ENCODE results near the gene CNTN4. TPM values are rescaled to one million over a fixed set of nuclear protein-coding genes. Genes with fewer than 3 reads are reported as not detected.

CNTN4 gene
- total RNA-seq, 1 donor from 2014 or later = 16.5 TPM

GRCh38 chr3:2967871-2968270 lies 869.2 kb downstream of the CNTN4 start:
- TF ChIP-seq, protein P1, sequence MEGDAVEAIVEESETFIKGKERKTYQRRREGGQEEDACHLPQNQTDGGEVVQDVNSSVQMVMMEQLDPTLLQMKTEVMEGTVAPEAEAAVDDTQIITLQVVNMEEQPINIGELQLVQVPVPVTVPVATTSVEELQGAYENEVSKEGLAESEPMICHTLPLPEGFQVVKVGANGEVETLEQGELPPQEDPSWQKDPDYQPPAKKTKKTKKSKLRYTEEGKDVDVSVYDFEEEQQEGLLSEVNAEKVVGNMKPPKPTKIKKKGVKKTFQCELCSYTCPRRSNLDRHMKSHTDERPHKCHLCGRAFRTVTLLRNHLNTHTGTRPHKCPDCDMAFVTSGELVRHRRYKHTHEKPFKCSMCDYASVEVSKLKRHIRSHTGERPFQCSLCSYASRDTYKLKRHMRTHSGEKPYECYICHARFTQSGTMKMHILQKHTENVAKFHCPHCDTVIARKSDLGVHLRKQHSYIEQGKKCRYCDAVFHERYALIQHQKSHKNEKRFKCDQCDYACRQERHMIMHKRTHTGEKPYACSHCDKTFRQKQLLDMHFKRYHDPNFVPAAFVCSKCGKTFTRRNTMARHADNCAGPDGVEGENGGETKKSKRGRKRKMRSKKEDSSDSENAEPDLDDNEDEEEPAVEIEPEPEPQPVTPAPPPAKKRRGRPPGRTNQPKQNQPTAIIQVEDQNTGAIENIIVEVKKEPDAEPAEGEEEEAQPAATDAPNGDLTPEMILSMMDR (IDR thresholded peaks at IDR 0.05; ENCODE audit: insufficient read depth, low read length, poor library complexity, severe bottlenecking) = no peak
- DNase-seq (ENCODE audit: low read depth) = no peak
- no peak overlapping the region for H3K4me3 ChIP-seq (ENCODE audit: low read depth, low read length)
- H3K36me3 ChIP-seq (ENCODE audit: control insufficient read depth, insufficient read depth, low read length) = no peaks in the 10 kb centered on the region
- no peaks in the 10 kb centered on the region for H3K27me3 ChIP-seq (ENCODE audit: control insufficient read depth, insufficient read depth, low read length)

GRCh38 chr3:2968475-2968874 lies 869.8 kb downstream of the CNTN4 start:
- Histone ChIP-seq H3K36me3 (ENCODE audit: control insufficient read depth, insufficient read depth, low read length) (no peaks in the 10 kb centered on the region), H3K27me3 (ENCODE audit: control insufficient read depth, insufficient read depth, low read length) (no peaks in the 10 kb centered on the region), H3K4me3 (ENCODE audit: low read depth, low read length) (no peak overlapping the region)
- no peak for DNase-seq (ENCODE audit: low read depth)
- TF ChIP-seq, protein P1 (IDR thresholded peaks at IDR 0.05; ENCODE audit: insufficient read depth, low read length, poor library complexity, severe bottlenecking) = no peak

GRCh38 chr3:2976212-2976611 lies 877.5 kb downstream of the CNTN4 start:
- TF ChIP-seq, protein P1 (IDR thresholded peaks at IDR 0.05; ENCODE audit: insufficient read depth, low read length, poor library complexity, severe bottlenecking) = no peak
- Histone ChIP-seq H3K36me3 (ENCODE audit: control insufficient read depth, insufficient read depth, low read length) (no peaks in the 10 kb centered on the region), H3K27me3 (ENCODE audit: control insufficient read depth, insufficient read depth, low read length) (no peaks in the 10 kb centered on the region), H3K4me3 (ENCODE audit: low read depth, low read length) (no peak overlapping the region)
- no peak for DNase-seq (ENCODE audit: low read depth)

GRCh38 chr3:2976796-2977195 lies 878.1 kb downstream of the CNTN4 start:
- DNase-seq (ENCODE audit: low read depth) = no peak
- Histone ChIP-seq H3K4me3 (ENCODE audit: low read depth, low read length) (no peak overlapping the region), H3K36me3 (ENCODE audit: control insufficient read depth, insufficient read depth, low read length) (no peaks in the 10 kb centered on the region), H3K27me3 (ENCODE audit: control insufficient read depth, insufficient read depth, low read length) (no peaks in the 10 kb centered on the region)
- TF ChIP-seq, protein P1 (IDR thresholded peaks at IDR 0.05; ENCODE audit: insufficient read depth, low read length, poor library complexity, severe bottlenecking) = no peak

DNA sequence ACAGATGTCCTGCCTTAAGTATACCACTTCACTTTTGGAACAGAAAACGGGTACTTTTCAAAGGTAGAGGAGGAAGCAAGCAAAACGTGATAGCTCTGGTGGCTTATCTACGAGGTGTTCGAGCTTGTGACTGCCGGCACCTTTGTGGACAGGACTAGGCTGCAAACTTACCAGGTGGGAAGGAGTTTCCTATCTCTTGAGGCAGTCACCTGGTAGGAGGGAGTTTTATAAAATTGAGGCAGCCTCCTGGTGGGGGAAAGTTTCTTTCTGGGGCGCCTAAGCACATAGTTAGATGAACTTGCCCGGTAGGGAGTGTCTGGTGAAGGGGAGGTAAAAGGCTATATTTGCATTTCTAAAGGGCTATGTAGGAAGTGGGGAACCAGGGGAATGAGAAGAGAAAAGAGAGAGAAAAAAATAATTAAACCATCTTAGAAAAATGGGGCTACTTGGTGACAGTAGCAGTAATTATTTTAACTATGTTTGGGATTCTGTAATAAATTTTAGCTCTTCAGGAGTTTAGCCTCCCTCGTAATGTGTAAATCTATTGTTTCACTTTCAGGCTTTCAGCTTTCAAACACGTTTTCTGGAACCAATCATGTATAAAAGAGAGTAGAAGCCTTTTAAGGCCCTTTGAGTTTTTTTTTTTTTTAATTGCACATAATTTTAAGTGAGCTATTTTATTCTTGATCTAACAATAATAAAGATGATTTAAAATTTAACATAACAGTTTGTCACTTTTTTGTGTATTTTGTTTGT lies 880.5 kb downstream of the CNTN4 start:
- Histone ChIP-seq H3K4me3 (ENCODE audit: low read depth, low read length) (no peak overlapping the region), H3K27me3 (ENCODE audit: control insufficient read depth, insufficient read depth, low read length) (no peaks in the 10 kb centered on the region), H3K36me3 (ENCODE audit: control insufficient read depth, insufficient read depth, low read length) (no peaks in the 10 kb centered on the region)
- DNase-seq (ENCODE audit: low read depth) = no peak
- TF ChIP-seq, protein P1 (IDR thresholded peaks at IDR 0.05; ENCODE audit: insufficient read depth, low read length, poor library complexity, severe bottlenecking) = no peak

Measured in kidney epithelial cell (primary cell).